Kidney (tissue), 14 donors: ENCODE data around the gene GNG4. TPM values are rescaled to one million over a fixed set of nuclear protein-coding genes. Genes with fewer than 3 reads are reported as not detected.

Experiments
- DNase-seq, 5 donors: peaks; one replicate each; pipeline ENCODE4 v3.0.0-alpha.2; 2013 to 2020
- FAIRE-seq: peaks from 2 replicates; lab custom pipeline; 2012; peaks lifted over from hg19 to GRCh38; lab: Jason Lieb, UNC
- H3K27ac ChIP-seq, 2 donors: one replicate each; pipeline ENCODE4 v1.7.0; 2013; ENCODE audit warnings: low read depth in 2 of 2, low read length in 2 of 2, inconsistent platforms in 1 of 2
- H3K27me3 ChIP-seq: one replicate; pipeline ENCODE4 v1.7.1; 2013; ENCODE audit warnings: low read length, inconsistent platforms; ENCODE audit not compliant: control insufficient read depth, insufficient read depth
- H3K36me3 ChIP-seq, 3 donors: one replicate each; pipeline versions ENCODE4 v1.7.0 to v1.7.1; 2013; ENCODE audit warnings: low read length in 3 of 3, control low read depth in 1 of 3, inconsistent platforms in 1 of 3; ENCODE audit not compliant: insufficient read depth in 3 of 3, control insufficient read depth in 2 of 3
- H3K4me1 ChIP-seq, 3 donors: one replicate each; pipeline versions ENCODE4 v1.7.0 to v1.7.1; 2013; ENCODE audit warnings: low read length in 3 of 3, inconsistent platforms in 1 of 3, low read depth in 1 of 3; ENCODE audit not compliant: control insufficient read depth in 2 of 3, insufficient read depth in 2 of 3
- H3K4me3 ChIP-seq, 3 donors: one replicate each; pipeline versions ENCODE4 v1.7.0 to v1.8.1; 2013; ENCODE audit warnings: low read length in 3 of 3, control low read depth in 1 of 3, inconsistent platforms in 1 of 3
- H3K9ac ChIP-seq, 3 donors: one replicate each; pipeline versions ENCODE4 v1.7.0 to v1.7.1; 2013; ENCODE audit warnings: low read length in 3 of 3, control low read depth in 1 of 3, inconsistent platforms in 1 of 3
- H3K9me3 ChIP-seq, 3 donors: one replicate each; pipeline versions ENCODE4 v1.7.0 to v1.7.1; 2013; ENCODE audit warnings: low read length in 3 of 3, control low read depth in 1 of 3, inconsistent platforms in 1 of 3; ENCODE audit not compliant: control insufficient read depth in 2 of 3, insufficient read depth in 1 of 3
- CTCF ChIP-seq: IDR thresholded peaks from 3 replicates; pipeline ENCODE4 v1.5.1; 2012; ENCODE audit warnings: mild to moderate bottlenecking, moderate library complexity, borderline replicate concordance; ENCODE audit not compliant: insufficient read depth; ENCODE audit errors: extremely low read depth
- intact Hi-C: fragments of 100-400 bp; cut with DNase I; formaldehyde crosslinking; loops from one replicate; pipeline ENCODE4 v1.11.1; 2022
- polyA plus RNA-seq: library from polyadenylated mRNA; stranded (reverse); fragments of 350-450 nt; fragmentation: Illumina TruSeq; extraction: RNeasy Lipid Tissue Mini Kit (QIAGEN cat#74804); gene quantifications from one replicate; pipeline ENCODE4 v1.2.3, GENCODE V29; 2014; ENCODE audit warnings: low read depth, low replicate concordance; ENCODE audit not compliant: insufficient read depth
- total RNA-seq: library from RNA; stranded (reverse); fragmentation: NEBNext Ultra II Directional; extraction: Animal tissue kit (Norgen Biotek cat#: 25700); gene quantifications from one replicate; pipeline ENCODE4 v1.2.1, GENCODE V29; 2021
- donor health status: control.
- donor health status: control.
- donor health status: control.
- donor health status: control.
- donor health status: control.
- donor health status: DM: yes; HTN: yes; CAD: no.
- donor health status: Normal renal cell carcinoma (clear cell type).

Gene GNG4
- total and polyA plus RNA-seq, 2 donors from 2014 or later: 4.5 TPM; not detected in 1

- FAIRE-seq (no peak), DNase-seq (no peak)
- Histone ChIP-seq H3K4me3 (no peak overlapping the region), H3K27ac (no peak overlapping the region), H3K9me3 (no peaks in the 10 kb centered on the region), H3K27me3 (no peaks in the 10 kb centered on the region), H3K9ac (no peak overlapping the region), H3K36me3 (peaks cover 0 to 4% (median 2%) of the 10 kb centered on the region in 3 donors), H3K4me1 (no peaks in the 10 kb centered on the region)
- intact Hi-C loops: no loop called here
- no peak for TF ChIP-seq CTCF
Measured at GRCh38 chr1:235657747-235658526, 8.4 kb upstream of the GNG4 start.

- H3K36me3 ChIP-seq: peaks cover 0 to 2% (median 0%) of the 10 kb centered on the region in 3 donors
- no peak overlapping the region for H3K9ac ChIP-seq
- FAIRE-seq (no peak), DNase-seq (no peak)
- H3K9me3 ChIP-seq: no peaks in the 10 kb centered on the region
- H3K27ac ChIP-seq: no peak overlapping the region
- no peaks in the 10 kb centered on the region for H3K4me1 ChIP-seq
- intact Hi-C loops: no loop called here
- H3K4me3 ChIP-seq: no peak overlapping the region
- TF ChIP-seq CTCF: no peak
- H3K27me3 ChIP-seq: peaks cover 2% of the 10 kb centered on the region
Measured at GRCh38 chr1:235657269-235657668, 7.7 kb upstream of the GNG4 start.

GRCh38 chr1:235652364-235652763 is 2.8 kb upstream of the GNG4 start:
- Histone ChIP-seq H3K27ac (no peak overlapping the region), H3K9ac (no peak overlapping the region), H3K9me3 (no peaks in the 10 kb centered on the region), H3K4me3 (no peak overlapping the region), H3K27me3 (peaks cover 6% of the 10 kb centered on the region), H3K4me1 (peaks cover 0 to 7% (median 0%) of the 10 kb centered on the region in 3 donors), H3K36me3 (no peaks in the 10 kb centered on the region)
- DNase-seq (no peak), FAIRE-seq (no peak)
- TF ChIP-seq CTCF: no peak
- intact Hi-C loops: no loop called here
